Right lobe of liver (tissue), 4 donors: ENCODE results near the gene ATOH8.

Experiments used
- POLR2A ChIP-seq: fragments of 450-650 bp; IDR thresholded peaks from one replicate; pipeline ENCODE4 v1.6.1; 2017; ENCODE audit warnings: antibody characterized with exemption, mild to moderate bottlenecking
- TF ChIP-seq, protein P1 (sequence below), 4 donors: fragments of 200-600 bp in 3 of 4; fragments of 450-650 bp in 1 of 4; IDR thresholded peaks; one replicate each; pipeline versions ENCODE4 v1.5.1 to v1.8.0; 2016 to 2022; ENCODE audit warnings: antibody characterized with exemption in 4 of 4, mild to moderate bottlenecking in 2 of 4
- donor health status: DM: no; HTN: no; CAD: no.
- donor health status: DM: no; HTN: no; CAD: no.
- donor health status: DM: no; HTN: yes; CAD: no.

GRCh38 chr2:85769983-85770362 lies 16.2 kb downstream of the ATOH8 start:
- TF ChIP-seq, protein P1, sequence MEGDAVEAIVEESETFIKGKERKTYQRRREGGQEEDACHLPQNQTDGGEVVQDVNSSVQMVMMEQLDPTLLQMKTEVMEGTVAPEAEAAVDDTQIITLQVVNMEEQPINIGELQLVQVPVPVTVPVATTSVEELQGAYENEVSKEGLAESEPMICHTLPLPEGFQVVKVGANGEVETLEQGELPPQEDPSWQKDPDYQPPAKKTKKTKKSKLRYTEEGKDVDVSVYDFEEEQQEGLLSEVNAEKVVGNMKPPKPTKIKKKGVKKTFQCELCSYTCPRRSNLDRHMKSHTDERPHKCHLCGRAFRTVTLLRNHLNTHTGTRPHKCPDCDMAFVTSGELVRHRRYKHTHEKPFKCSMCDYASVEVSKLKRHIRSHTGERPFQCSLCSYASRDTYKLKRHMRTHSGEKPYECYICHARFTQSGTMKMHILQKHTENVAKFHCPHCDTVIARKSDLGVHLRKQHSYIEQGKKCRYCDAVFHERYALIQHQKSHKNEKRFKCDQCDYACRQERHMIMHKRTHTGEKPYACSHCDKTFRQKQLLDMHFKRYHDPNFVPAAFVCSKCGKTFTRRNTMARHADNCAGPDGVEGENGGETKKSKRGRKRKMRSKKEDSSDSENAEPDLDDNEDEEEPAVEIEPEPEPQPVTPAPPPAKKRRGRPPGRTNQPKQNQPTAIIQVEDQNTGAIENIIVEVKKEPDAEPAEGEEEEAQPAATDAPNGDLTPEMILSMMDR (IDR thresholded peaks at IDR 0.05) = no peak
- no peak for TF ChIP-seq POLR2A
